GM12865 (cell line): ENCODE measurements around the gene SVIL.
"Not testable (repeated sequence)": the region's sequence is repeated elsewhere in the genome, so short reads cannot be mapped to it uniquely, and the experiment has no call there.

Experiments
- DNase-seq: peaks from one replicate; pipeline ENCODE4 v3.0.0; 2010; ENCODE audit warnings: low read depth
- H3K4me3 ChIP-seq: 2 replicates; pipeline ENCODE4 v1.5.1; 2011; ENCODE audit warnings: mild to moderate bottlenecking, low read depth, low read length, control low read depth
- CTCF ChIP-seq: IDR thresholded peaks from 2 replicates; pipeline ENCODE4 v1.5.1; 2011; ENCODE audit warnings: low read length, control low read depth, low read depth, inconsistent platforms; ENCODE audit not compliant: insufficient read depth; ENCODE audit errors: missing control alignments

The SVIL gene

GRCh38 chr10:29451946-29452345, 182.8 kb downstream of the SVIL start:
- no peak for DNase-seq
- H3K4me3 ChIP-seq, result no peak overlapping the region
- TF ChIP-seq CTCF, result no peak

- no peak overlapping the region for H3K4me3 ChIP-seq
- DNase-seq, result no peak
- no peak for TF ChIP-seq CTCF
Measured at GRCh38 chr10:29450405-29450804, 184.4 kb downstream of the SVIL start.

GRCh38 chr10:29448756-29449592, 185.8 kb downstream of the SVIL start:
- DNase-seq, result peak; percentile 77
- H3K4me3 ChIP-seq, result not testable (repeated sequence)
- TF ChIP-seq CTCF, result peak; percentile 66

GRCh38 chr10:29448125-29448524, 186.6 kb downstream of the SVIL start:
- DNase-seq, result no peak
- no peak overlapping the region for H3K4me3 ChIP-seq
- no peak for TF ChIP-seq CTCF

- H3K4me3 ChIP-seq, result no peak overlapping the region
- no peak for DNase-seq
- no peak for TF ChIP-seq CTCF
Measured at GRCh38 chr10:29446327-29446726, 188.4 kb downstream of the SVIL start.

GRCh38 chr10:29443745-29444523, 190.8 kb downstream of the SVIL start:
- peak; percentile 30 for DNase-seq
- no peak for TF ChIP-seq CTCF
- H3K4me3 ChIP-seq, result no peak overlapping the region
